SK-N-SH treated with all-trans-retinoic acid at 6 μM for 48 hours (cell line): Measurements from ENCODE around the gene ALG12.

Source experiments
- ATAC-seq: fragments of 200-7000 bp; cut with Tn5 transposase; 3 replicates; pipeline ENCODE4 v1.9.1; 2020; ENCODE audit warnings: mild to moderate bottlenecking, moderate library complexity
- BACH2 ChIP-seq: fragments of 250-450 bp; sonication (Bioruptor Pico); IDR thresholded peaks from 2 replicates; pipeline ENCODE4 v1.9.0; 2021; ENCODE audit warnings: mild to moderate bottlenecking, borderline replicate concordance
- CSDC2 ChIP-seq: fragments of 250-450 bp; sonication (Bioruptor Pico); IDR thresholded peaks from 2 replicates; pipeline ENCODE4 v1.5.0; 2020; ENCODE audit warnings: mild to moderate bottlenecking, moderate library complexity
- ESRRG ChIP-seq: fragments of 250-450 bp; sonication (Bioruptor Pico); IDR thresholded peaks from 2 replicates; pipeline ENCODE4 v1.6.1; 2021; ENCODE audit warnings: mild to moderate bottlenecking
- ISL1 ChIP-seq: fragments of 250-450 bp; sonication (Bioruptor Pico); IDR thresholded peaks from 2 replicates; pipeline ENCODE4 v2.1.2; 2022; ENCODE audit warnings: mild to moderate bottlenecking, moderate library complexity
- OSR1 ChIP-seq: fragments of 250-450 bp; sonication (Bioruptor Pico); IDR thresholded peaks from 2 replicates; pipeline ENCODE4 v1.8.0; 2022; ENCODE audit warnings: moderate library complexity, mild to moderate bottlenecking, inconsistent platforms
- PPARA ChIP-seq: fragments of 250-450 bp; sonication (Bioruptor Pico); IDR thresholded peaks from 2 replicates; pipeline ENCODE4 v1.5.0; 2020; ENCODE audit warnings: mild to moderate bottlenecking, borderline replicate concordance
- RARB ChIP-seq: fragments of 250-450 bp; sonication (Bioruptor Pico); IDR thresholded peaks from 2 replicates; pipeline ENCODE4 v1.8.0; 2021; ENCODE audit warnings: mild to moderate bottlenecking, moderate library complexity
- TOX ChIP-seq: fragments of 250-450 bp; sonication (Bioruptor Pico); IDR thresholded peaks from 2 replicates; pipeline ENCODE4 v1.8.0; 2021; ENCODE audit warnings: mild to moderate bottlenecking, moderate library complexity, borderline replicate concordance
- ZC3H10 ChIP-seq: fragments of 250-450 bp; sonication (Bioruptor Pico); IDR thresholded peaks from 2 replicates; pipeline ENCODE4 v1.5.1; 2021; ENCODE audit warnings: mild to moderate bottlenecking, moderate library complexity
- ZFP3 ChIP-seq: fragments of 250-450 bp; sonication (Bioruptor Pico); IDR thresholded peaks from 2 replicates; pipeline ENCODE4 v1.5.0; 2020; ENCODE audit warnings: mild to moderate bottlenecking, moderate library complexity
- ZFP30 ChIP-seq: fragments of 450-650 bp; formaldehyde crosslinking; IDR thresholded peaks from 2 replicates; pipeline ENCODE4 v1.5.0; 2022; ENCODE audit warnings: mild to moderate bottlenecking, moderate library complexity
- ZNF70 ChIP-seq: fragments of 450-650 bp; formaldehyde crosslinking; IDR thresholded peaks from 2 replicates; pipeline ENCODE4 v1.5.0; 2020; ENCODE audit warnings: mild to moderate bottlenecking, moderate library complexity
- ZNF8 ChIP-seq: fragments of 450-650 bp; formaldehyde crosslinking; IDR thresholded peaks from 2 replicates; pipeline ENCODE4 v1.5.0; 2020; ENCODE audit warnings: mild to moderate bottlenecking, moderate library complexity
- TF ChIP-seq, protein P1 (sequence below): fragments of 250-450 bp; sonication (Bioruptor Pico); IDR thresholded peaks from 2 replicates; pipeline ENCODE4 v1.8.0; 2020; ENCODE audit warnings: mild to moderate bottlenecking, moderate library complexity, borderline replicate concordance
- TF ChIP-seq, protein P2 (sequence below): fragments of 250-450 bp; sonication (Bioruptor Pico); IDR thresholded peaks from 2 replicates; pipeline ENCODE4 v1.8.0; 2021; ENCODE audit warnings: low read depth, mild to moderate bottlenecking, moderate library complexity, borderline replicate concordance
- TF ChIP-seq, protein P3 (sequence below): fragments of 250-450 bp; sonication (Bioruptor Pico); IDR thresholded peaks from 2 replicates; pipeline ENCODE4 v1.5.1; 2020; ENCODE audit warnings: low read depth, mild to moderate bottlenecking, moderate library complexity
- TF ChIP-seq, protein P4 (sequence below): fragments of 250-450 bp; sonication (Bioruptor Pico); IDR thresholded peaks from 2 replicates; pipeline ENCODE4 v1.5.1; 2021; ENCODE audit warnings: mild to moderate bottlenecking, moderate library complexity

Gene ALG12

DNA sequence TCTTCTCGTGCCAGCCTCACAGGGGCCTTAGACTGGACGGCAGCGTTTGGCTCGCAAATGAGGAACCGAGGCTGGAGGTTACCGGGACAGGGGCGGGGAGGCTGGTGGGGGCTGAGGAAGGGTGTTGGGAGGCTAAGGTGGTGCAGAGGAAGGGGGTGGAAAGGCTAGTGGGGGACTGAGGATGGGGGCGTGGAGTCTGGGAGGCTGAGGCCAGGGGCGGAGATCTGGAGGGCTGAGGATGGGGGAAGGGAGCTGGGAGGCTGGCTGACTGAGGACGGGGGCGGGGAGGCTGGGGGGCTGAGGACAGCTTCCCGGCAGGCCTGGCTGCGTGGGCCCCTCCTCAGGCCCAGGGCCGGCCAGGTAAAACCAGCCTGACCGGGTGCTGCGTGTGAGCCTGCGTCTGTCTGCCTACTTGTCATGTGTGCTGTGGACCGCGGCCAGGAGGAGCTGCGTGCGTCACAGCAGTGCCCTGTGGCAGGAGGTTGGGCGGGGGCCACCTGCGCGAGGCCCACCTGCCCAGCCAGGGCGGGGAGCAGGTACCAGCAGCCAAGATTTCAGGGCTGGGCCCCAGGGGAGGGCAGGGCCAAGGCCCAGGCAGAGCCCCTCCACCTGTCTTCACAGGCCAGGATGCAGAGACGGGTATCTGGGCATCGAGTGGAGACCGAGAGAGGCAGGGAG lies 32.9 kb upstream of the ALG12 start:
- ATAC-seq, result no peak
- TF ChIP-seq, protein P1, sequence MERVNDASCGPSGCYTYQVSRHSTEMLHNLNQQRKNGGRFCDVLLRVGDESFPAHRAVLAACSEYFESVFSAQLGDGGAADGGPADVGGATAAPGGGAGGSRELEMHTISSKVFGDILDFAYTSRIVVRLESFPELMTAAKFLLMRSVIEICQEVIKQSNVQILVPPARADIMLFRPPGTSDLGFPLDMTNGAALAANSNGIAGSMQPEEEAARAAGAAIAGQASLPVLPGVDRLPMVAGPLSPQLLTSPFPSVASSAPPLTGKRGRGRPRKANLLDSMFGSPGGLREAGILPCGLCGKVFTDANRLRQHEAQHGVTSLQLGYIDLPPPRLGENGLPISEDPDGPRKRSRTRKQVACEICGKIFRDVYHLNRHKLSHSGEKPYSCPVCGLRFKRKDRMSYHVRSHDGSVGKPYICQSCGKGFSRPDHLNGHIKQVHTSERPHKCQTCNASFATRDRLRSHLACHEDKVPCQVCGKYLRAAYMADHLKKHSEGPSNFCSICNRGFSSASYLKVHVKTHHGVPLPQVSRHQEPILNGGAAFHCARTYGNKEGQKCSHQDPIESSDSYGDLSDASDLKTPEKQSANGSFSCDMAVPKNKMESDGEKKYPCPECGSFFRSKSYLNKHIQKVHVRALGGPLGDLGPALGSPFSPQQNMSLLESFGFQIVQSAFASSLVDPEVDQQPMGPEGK (CRISPR knock-in tag), result no peak
- TF ChIP-seq RARB, result no peak
- no peak for TF ChIP-seq ZNF70 (CRISPR knock-in tag)
- TF ChIP-seq, protein P2, sequence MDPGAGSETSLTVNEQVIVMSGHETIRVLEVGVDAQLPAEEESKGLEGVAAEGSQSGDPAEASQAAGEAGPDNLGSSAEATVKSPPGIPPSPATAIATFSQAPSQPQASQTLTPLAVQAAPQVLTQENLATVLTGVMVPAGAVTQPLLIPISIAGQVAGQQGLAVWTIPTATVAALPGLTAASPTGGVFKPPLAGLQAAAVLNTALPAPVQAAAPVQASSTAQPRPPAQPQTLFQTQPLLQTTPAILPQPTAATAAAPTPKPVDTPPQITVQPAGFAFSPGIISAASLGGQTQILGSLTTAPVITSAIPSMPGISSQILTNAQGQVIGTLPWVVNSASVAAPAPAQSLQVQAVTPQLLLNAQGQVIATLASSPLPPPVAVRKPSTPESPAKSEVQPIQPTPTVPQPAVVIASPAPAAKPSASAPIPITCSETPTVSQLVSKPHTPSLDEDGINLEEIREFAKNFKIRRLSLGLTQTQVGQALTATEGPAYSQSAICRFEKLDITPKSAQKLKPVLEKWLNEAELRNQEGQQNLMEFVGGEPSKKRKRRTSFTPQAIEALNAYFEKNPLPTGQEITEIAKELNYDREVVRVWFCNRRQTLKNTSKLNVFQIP (CRISPR knock-in tag), result no peak
- TF ChIP-seq ISL1, result no peak
- no peak for TF ChIP-seq CSDC2 (CRISPR knock-in tag)
- no peak for TF ChIP-seq ZC3H10 (CRISPR knock-in tag)
- TF ChIP-seq, protein P3, sequence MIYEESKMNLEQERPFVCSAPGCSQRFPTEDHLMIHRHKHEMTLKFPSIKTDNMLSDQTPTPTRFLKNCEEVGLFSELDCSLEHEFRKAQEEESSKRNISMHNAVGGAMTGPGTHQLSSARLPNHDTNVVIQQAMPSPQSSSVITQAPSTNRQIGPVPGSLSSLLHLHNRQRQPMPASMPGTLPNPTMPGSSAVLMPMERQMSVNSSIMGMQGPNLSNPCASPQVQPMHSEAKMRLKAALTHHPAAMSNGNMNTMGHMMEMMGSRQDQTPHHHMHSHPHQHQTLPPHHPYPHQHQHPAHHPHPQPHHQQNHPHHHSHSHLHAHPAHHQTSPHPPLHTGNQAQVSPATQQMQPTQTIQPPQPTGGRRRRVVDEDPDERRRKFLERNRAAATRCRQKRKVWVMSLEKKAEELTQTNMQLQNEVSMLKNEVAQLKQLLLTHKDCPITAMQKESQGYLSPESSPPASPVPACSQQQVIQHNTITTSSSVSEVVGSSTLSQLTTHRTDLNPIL (CRISPR knock-in tag), result no peak
- TF ChIP-seq, protein P4, sequence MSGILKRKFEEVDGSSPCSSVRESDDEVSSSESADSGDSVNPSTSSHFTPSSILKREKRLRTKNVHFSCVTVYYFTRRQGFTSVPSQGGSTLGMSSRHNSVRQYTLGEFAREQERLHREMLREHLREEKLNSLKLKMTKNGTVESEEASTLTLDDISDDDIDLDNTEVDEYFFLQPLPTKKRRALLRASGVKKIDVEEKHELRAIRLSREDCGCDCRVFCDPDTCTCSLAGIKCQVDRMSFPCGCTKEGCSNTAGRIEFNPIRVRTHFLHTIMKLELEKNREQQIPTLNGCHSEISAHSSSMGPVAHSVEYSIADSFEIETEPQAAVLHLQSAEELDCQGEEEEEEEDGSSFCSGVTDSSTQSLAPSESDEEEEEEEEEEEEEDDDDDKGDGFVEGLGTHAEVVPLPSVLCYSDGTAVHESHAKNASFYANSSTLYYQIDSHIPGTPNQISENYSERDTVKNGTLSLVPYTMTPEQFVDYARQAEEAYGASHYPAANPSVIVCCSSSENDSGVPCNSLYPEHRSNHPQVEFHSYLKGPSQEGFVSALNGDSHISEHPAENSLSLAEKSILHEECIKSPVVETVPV, result no peak

DNA sequence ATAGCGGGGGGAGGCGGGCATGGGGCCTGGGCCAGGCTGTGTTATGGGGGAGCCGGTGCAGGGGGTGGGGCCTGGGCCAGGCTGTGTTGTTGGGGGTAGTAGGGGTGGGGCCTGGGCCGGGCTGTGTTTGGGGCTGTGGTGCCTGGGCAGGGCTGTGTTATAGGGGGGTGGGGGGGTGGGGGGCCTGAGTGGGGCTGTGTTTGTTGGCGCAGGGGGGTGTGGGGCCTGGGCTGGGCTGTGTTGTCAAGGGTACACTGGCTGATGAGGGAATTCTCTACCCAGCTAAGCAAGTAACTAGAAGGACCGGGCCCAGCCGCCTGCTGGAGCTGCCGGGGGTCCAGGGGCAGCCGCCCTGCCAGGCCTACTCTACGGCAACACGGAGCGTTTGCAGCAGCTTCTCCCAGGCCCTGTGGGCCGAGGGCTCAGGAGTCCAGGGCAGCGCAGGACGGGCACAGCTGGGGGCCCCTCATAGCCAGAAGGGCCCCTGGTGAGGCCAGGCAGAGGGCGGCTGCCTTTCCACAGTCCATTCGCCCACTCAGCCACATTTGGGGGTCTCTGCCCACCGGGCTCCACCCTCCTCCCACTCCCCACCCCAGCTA lies 32.3 kb upstream of the ALG12 start:
- TF ChIP-seq, protein P4, result no peak
- TF ChIP-seq ESRRG (CRISPR knock-in tag) (no peak), TOX (CRISPR knock-in tag) (no peak), CSDC2 (CRISPR knock-in tag) (no peak), ISL1 (no peak), ZFP30 (CRISPR knock-in tag) (no peak), ZFP3 (CRISPR knock-in tag) (no peak)
- TF ChIP-seq, protein P1 (CRISPR knock-in tag), result no peak
- no peak for ATAC-seq

DNA sequence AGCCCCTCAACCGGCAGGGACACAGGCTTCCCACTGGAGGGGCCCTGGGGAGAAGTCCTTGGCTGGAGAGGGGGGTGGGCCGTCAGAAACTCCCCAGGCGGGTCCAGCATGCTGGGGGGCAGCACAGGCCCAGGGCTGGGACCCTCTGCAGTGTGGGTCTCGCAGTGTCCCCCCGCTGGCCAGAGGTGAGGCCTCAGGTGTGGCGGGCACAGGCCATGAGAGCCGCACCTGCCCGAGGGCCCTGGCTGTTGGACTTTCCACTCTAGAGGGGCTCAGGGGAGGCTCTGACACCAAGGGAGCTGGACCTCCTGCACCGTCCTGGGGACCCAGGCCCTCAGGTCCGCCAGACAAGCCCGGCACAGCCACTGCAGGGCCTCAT lies 31.7 kb upstream of the ALG12 start:
- TF ChIP-seq, protein P3 (CRISPR knock-in tag), result no peak
- no peak for TF ChIP-seq ZFP30 (CRISPR knock-in tag)
- no peak for TF ChIP-seq ZC3H10 (CRISPR knock-in tag)
- no peak for TF ChIP-seq ZFP3 (CRISPR knock-in tag)
- no peak for TF ChIP-seq TOX (CRISPR knock-in tag)
- no peak for TF ChIP-seq ZNF70 (CRISPR knock-in tag)
- TF ChIP-seq OSR1, result no peak
- TF ChIP-seq RARB, result no peak
- TF ChIP-seq PPARA, result no peak
- TF ChIP-seq, protein P4, result no peak
- no peak for TF ChIP-seq ZNF8 (CRISPR knock-in tag)
- TF ChIP-seq, protein P2 (CRISPR knock-in tag), result no peak
- no peak for TF ChIP-seq ESRRG (CRISPR knock-in tag)
- TF ChIP-seq BACH2, result no peak
- TF ChIP-seq CSDC2 (CRISPR knock-in tag), result no peak
- no peak for TF ChIP-seq ISL1
- TF ChIP-seq, protein P1 (CRISPR knock-in tag), result no peak
- ATAC-seq, result no peak
